ENCODE results near the gene RTF2.

The RTF2 gene

GRCh38 chr20:56469077-56469449, 636 bp downstream of the RTF2 start:
- no peak for TF ChIP-seq NFIC (IDR thresholded peaks at IDR 0.05)
- TF ChIP-seq, protein P1, sequence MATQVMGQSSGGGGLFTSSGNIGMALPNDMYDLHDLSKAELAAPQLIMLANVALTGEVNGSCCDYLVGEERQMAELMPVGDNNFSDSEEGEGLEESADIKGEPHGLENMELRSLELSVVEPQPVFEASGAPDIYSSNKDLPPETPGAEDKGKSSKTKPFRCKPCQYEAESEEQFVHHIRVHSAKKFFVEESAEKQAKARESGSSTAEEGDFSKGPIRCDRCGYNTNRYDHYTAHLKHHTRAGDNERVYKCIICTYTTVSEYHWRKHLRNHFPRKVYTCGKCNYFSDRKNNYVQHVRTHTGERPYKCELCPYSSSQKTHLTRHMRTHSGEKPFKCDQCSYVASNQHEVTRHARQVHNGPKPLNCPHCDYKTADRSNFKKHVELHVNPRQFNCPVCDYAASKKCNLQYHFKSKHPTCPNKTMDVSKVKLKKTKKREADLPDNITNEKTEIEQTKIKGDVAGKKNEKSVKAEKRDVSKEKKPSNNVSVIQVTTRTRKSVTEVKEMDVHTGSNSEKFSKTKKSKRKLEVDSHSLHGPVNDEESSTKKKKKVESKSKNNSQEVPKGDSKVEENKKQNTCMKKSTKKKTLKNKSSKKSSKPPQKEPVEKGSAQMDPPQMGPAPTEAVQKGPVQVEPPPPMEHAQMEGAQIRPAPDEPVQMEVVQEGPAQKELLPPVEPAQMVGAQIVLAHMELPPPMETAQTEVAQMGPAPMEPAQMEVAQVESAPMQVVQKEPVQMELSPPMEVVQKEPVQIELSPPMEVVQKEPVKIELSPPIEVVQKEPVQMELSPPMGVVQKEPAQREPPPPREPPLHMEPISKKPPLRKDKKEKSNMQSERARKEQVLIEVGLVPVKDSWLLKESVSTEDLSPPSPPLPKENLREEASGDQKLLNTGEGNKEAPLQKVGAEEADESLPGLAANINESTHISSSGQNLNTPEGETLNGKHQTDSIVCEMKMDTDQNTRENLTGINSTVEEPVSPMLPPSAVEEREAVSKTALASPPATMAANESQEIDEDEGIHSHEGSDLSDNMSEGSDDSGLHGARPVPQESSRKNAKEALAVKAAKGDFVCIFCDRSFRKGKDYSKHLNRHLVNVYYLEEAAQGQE (IDR thresholded peaks at IDR 0.05; ENCODE audit: low read depth) = no peak
- no peak for TF ChIP-seq TAF1 (IDR thresholded peaks at IDR 0.05; ENCODE audit: low read depth)
- TF ChIP-seq EGR1 (IDR thresholded peaks at IDR 0.05) = no peak
- TF ChIP-seq YY1 (IDR thresholded peaks at IDR 0.05; ENCODE audit: low read depth) = no peak
- TF ChIP-seq RAD21 (IDR thresholded peaks at IDR 0.05; ENCODE audit: low read depth) = no peak
- TF ChIP-seq FOXM1 (IDR thresholded peaks at IDR 0.05; ENCODE audit: borderline replicate concordance, low read depth) = no peak
- TF ChIP-seq MAX (IDR thresholded peaks at IDR 0.05) = no peak
- TF ChIP-seq TEAD4 (IDR thresholded peaks at IDR 0.05) = no peak
- no peak for TF ChIP-seq CEBPB (IDR thresholded peaks at IDR 0.05)
- TF ChIP-seq TCF12 (IDR thresholded peaks at IDR 0.05; ENCODE audit: low read depth) = no peak
- TF ChIP-seq ZBTB7A (IDR thresholded peaks at IDR 0.05; ENCODE audit: low read depth) = no peak
- TF ChIP-seq EP300 (IDR thresholded peaks at IDR 0.05; ENCODE audit: borderline replicate concordance) = no peak

GRCh38 chr20:56483970-56484369, 15.5 kb downstream of the RTF2 start:
- TF ChIP-seq EP300 (IDR thresholded peaks at IDR 0.05; ENCODE audit: borderline replicate concordance) (no peak), RAD21 (IDR thresholded peaks at IDR 0.05; ENCODE audit: low read depth) (no peak), FOXM1 (IDR thresholded peaks at IDR 0.05; ENCODE audit: borderline replicate concordance, low read depth) (no peak), TAF1 (IDR thresholded peaks at IDR 0.05; ENCODE audit: low read depth) (no peak), NFIC (IDR thresholded peaks at IDR 0.05) (no peak), CREB1 (IDR thresholded peaks at IDR 0.05; ENCODE audit: low read depth) (no peak), YY1 (IDR thresholded peaks at IDR 0.05; ENCODE audit: low read depth) (no peak), TEAD4 (IDR thresholded peaks at IDR 0.05) (no peak), TCF12 (IDR thresholded peaks at IDR 0.05; ENCODE audit: low read depth) (no peak), MAX (IDR thresholded peaks at IDR 0.05) (no peak), EGR1 (IDR thresholded peaks at IDR 0.05) (no peak)

GRCh38 chr20:56487216-56487615, 18.8 kb downstream of the RTF2 start:
- TF ChIP-seq EP300 (IDR thresholded peaks at IDR 0.05; ENCODE audit: borderline replicate concordance) (no peak), FOXM1 (IDR thresholded peaks at IDR 0.05; ENCODE audit: borderline replicate concordance, low read depth) (no peak), TAF1 (IDR thresholded peaks at IDR 0.05; ENCODE audit: low read depth) (no peak)

- TF ChIP-seq NFIC (IDR thresholded peaks at IDR 0.05) = no peak
- TF ChIP-seq CREB1 (IDR thresholded peaks at IDR 0.05; ENCODE audit: low read depth) = no peak
- TF ChIP-seq, protein P1 (IDR thresholded peaks at IDR 0.05; ENCODE audit: low read depth) = no peak
- no peak for TF ChIP-seq YY1 (IDR thresholded peaks at IDR 0.05; ENCODE audit: low read depth)
- no peak for TF ChIP-seq EP300 (IDR thresholded peaks at IDR 0.05; ENCODE audit: borderline replicate concordance)
- TF ChIP-seq EGR1 (IDR thresholded peaks at IDR 0.05) = no peak
- TF ChIP-seq USF1 (IDR thresholded peaks at IDR 0.05) = no peak
These were observed 20.1 kb downstream of the RTF2 start for GRCh38 chr20:56488566-56488965.

GRCh38 chr20:56501116-56501515, 32.7 kb downstream of the RTF2 start:
- TF ChIP-seq MAX (IDR thresholded peaks at IDR 0.05) (no peak), CEBPB (IDR thresholded peaks at IDR 0.05) (no peak), RAD21 (IDR thresholded peaks at IDR 0.05; ENCODE audit: low read depth) (no peak), EGR1 (IDR thresholded peaks at IDR 0.05) (no peak), USF1 (IDR thresholded peaks at IDR 0.05) (no peak), CREB1 (IDR thresholded peaks at IDR 0.05; ENCODE audit: low read depth) (no peak), NFIC (IDR thresholded peaks at IDR 0.05) (no peak), EP300 (IDR thresholded peaks at IDR 0.05; ENCODE audit: borderline replicate concordance) (no peak), TAF1 (IDR thresholded peaks at IDR 0.05; ENCODE audit: low read depth) (no peak), FOXM1 (IDR thresholded peaks at IDR 0.05; ENCODE audit: borderline replicate concordance, low read depth) (no peak)

DNA sequence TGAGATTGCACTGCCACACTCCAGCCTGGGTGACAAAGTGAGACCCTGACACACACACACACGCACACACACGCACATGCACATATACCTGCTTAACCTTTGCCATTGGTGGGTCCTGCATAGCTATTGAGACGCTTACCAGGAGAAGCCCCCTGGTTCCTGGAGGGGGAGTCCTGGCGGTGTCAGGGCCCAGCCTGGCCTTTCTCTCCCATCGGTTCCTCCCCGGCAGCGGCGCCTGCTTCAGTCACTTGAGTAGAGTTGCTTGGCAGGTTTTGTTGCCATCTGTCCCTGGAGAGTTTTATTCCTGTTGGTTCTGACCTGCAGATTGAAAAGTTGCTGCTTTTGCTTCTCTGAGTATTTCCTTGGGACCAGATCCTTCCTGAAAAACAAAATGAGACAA, 35.5 kb downstream of the RTF2 start:
- TF ChIP-seq CEBPB (IDR thresholded peaks at IDR 0.05) (no peak), TEAD4 (IDR thresholded peaks at IDR 0.05) (no peak), ZBTB7A (IDR thresholded peaks at IDR 0.05; ENCODE audit: low read depth) (no peak), USF1 (IDR thresholded peaks at IDR 0.05) (no peak), CREB1 (IDR thresholded peaks at IDR 0.05; ENCODE audit: low read depth) (no peak), EP300 (IDR thresholded peaks at IDR 0.05; ENCODE audit: borderline replicate concordance) (no peak), RAD21 (IDR thresholded peaks at IDR 0.05; ENCODE audit: low read depth) (no peak), EGR1 (IDR thresholded peaks at IDR 0.05) (no peak), TCF12 (IDR thresholded peaks at IDR 0.05; ENCODE audit: low read depth) (no peak), NFIC (IDR thresholded peaks at IDR 0.05) (no peak), YY1 (IDR thresholded peaks at IDR 0.05; ENCODE audit: low read depth) (no peak), MAX (IDR thresholded peaks at IDR 0.05) (no peak), FOXM1 (IDR thresholded peaks at IDR 0.05; ENCODE audit: borderline replicate concordance, low read depth) (no peak), TAF1 (IDR thresholded peaks at IDR 0.05; ENCODE audit: low read depth) (no peak)
- TF ChIP-seq, protein P1 (IDR thresholded peaks at IDR 0.05; ENCODE audit: low read depth) = no peak

Data from Ishikawa (cell line).